ENCODE results near the gene GALNT17.
A peak's percentile ranks its signal among the peaks of the same experiment; 100 is the strongest.

The GALNT17 gene

DNA sequence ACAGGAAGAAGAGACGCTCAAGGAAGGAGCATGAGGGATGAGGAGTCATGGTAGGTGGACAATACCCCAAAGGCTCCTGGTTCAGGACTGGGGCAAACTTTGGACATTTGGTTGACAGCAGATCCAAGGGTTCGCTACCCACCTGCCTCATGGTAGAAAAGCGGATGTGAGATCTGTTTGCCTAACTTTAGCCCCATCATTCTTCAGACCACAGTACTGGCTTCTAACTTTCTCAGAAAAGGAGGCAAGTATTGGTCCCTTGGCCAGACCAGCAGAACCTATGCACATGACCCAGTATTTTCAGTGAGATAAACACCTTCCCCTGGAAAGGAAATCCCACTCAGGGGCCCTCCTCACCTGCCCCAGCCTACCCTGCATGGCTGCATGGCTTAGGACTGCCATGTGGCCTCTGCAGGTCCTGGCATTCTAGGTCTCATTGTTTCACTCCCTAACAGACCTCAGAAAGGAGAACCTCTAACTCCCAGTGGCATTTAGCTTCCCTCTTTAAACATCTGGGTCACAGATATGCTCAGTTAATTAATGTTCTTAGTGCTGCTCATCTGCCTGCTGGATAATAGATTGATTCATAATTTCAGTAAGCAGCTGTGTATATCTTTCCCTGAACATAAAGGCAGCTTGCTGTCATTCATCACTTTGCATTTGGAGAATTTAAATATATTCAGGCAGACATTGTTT lies 574.1 kb downstream of the GALNT17 start:
- no peak for DNase-seq
- Histone ChIP-seq H3K9me2 (replicated peaks; ENCODE audit: insufficient read depth, low read length) (no peaks in the 10 kb centered on the region), H3F3A (ENCODE audit: insufficient read depth, low read length) (peaks cover 12% of the 10 kb centered on the region), H3K79me2 (ENCODE audit: low read length) (no peaks in the 10 kb centered on the region), H3K9ac (ENCODE audit: low read length) (no peak overlapping the region), H3K27me3 (replicated peaks; ENCODE audit: insufficient read depth, low read length) (no peaks in the 10 kb centered on the region), H3K4me3 (ENCODE audit: low read length) (no peak overlapping the region), H3K4me2 (ENCODE audit: low read depth, low read length) (peak overlapping the region; percentile 4; the same call in 1 of the 2 replicates), H3K9me3 (replicated peaks; ENCODE audit: insufficient read depth, low read length) (no peaks in the 10 kb centered on the region), H3K4me1 (ENCODE audit: low read length) (peaks cover 24% of the 10 kb centered on the region), H3K36me3 (replicated peaks; ENCODE audit: insufficient read depth, low read length) (no peaks in the 10 kb centered on the region), H3K27ac (ENCODE audit: low read length) (peak overlapping the region; percentile 81), H2AFZ (ENCODE audit: low read length) (no peak overlapping the region), H4K20me1 (ENCODE audit: insufficient read depth, low read length) (no peaks in the 10 kb centered on the region)
- TF ChIP-seq EZH2phosphoT487 (IDR thresholded peaks at IDR 0.05; ENCODE audit: low read length) (no peak), EZH2 (optimal IDR thresholded peaks at IDR 0.05; ENCODE audit: low read depth, low read length) (no peak), CTCF (IDR thresholded peaks at IDR 0.05; ENCODE audit: low read length) (no peak)

DNA sequence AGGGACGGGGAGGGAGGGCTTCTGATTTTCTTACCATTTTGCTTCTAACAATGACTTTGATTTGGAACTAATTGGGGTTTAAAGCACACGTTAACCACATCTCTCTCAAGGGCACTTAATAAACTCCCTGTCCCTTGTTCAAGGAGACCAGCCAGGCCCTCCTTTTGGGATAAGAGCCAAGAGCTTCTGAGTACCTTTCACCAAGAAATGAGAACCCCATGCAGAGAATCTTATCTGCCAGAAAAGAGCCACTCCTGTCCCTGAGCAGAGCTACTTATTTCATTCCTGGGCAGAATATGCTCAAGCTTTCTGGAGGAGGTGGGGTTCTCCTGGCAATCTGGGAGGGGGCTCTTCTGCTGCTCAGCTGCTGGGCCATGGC lies 574.6 kb downstream of the GALNT17 start:
- Histone ChIP-seq H2AFZ (ENCODE audit: low read length) (no peak overlapping the region), H3K9me2 (replicated peaks; ENCODE audit: insufficient read depth, low read length) (no peaks in the 10 kb centered on the region), H3K36me3 (replicated peaks; ENCODE audit: insufficient read depth, low read length) (no peaks in the 10 kb centered on the region), H3K4me3 (ENCODE audit: low read length) (no peak overlapping the region), H3K9me3 (replicated peaks; ENCODE audit: insufficient read depth, low read length) (no peaks in the 10 kb centered on the region), H3K4me1 (ENCODE audit: low read length) (peaks cover 24% of the 10 kb centered on the region), H3K4me2 (ENCODE audit: low read depth, low read length) (no peak overlapping the region), H4K20me1 (ENCODE audit: insufficient read depth, low read length) (no peaks in the 10 kb centered on the region), H3K27ac (ENCODE audit: low read length) (peak overlapping the region; percentile 81; the same call in 1 of the 2 replicates), H3K9ac (ENCODE audit: low read length) (no peak overlapping the region), H3K79me2 (ENCODE audit: low read length) (no peaks in the 10 kb centered on the region), H3F3A (ENCODE audit: insufficient read depth, low read length) (peaks cover 12% of the 10 kb centered on the region), H3K27me3 (replicated peaks; ENCODE audit: insufficient read depth, low read length) (no peaks in the 10 kb centered on the region)
- no peak for DNase-seq
- TF ChIP-seq EZH2 (optimal IDR thresholded peaks at IDR 0.05; ENCODE audit: low read depth, low read length) (no peak), EZH2phosphoT487 (IDR thresholded peaks at IDR 0.05; ENCODE audit: low read length) (no peak), CTCF (IDR thresholded peaks at IDR 0.05; ENCODE audit: low read length) (no peak)

DNA sequence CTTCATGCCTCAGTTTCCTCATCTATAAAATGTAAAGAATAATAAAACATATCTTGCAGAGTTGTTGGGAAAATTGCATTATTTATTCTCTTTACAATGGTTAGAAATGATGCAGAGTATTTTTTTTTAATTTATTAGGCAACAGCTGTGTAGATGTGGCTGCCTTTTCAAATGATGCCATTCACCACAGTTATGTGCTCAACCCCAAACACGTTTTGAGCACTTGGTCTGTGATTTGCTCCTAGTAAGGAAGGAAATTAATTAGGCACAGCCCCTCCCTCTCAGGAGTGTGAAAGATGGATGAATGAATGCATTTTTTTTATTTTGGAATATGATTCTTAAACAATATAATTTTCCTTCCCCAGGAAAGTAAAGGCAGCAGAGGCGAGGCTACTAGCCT lies 575.1 kb downstream of the GALNT17 start:
- DNase-seq, result no peak
- H4K20me1 ChIP-seq (ENCODE audit: insufficient read depth, low read length), result no peaks in the 10 kb centered on the region
- H3K9ac ChIP-seq (ENCODE audit: low read length), result no peak overlapping the region
- H3F3A ChIP-seq (ENCODE audit: insufficient read depth, low read length), result peaks cover 12% of the 10 kb centered on the region
- no peaks in the 10 kb centered on the region for H3K9me2 ChIP-seq (replicated peaks; ENCODE audit: insufficient read depth, low read length)
- no peaks in the 10 kb centered on the region for H3K79me2 ChIP-seq (ENCODE audit: low read length)
- no peaks in the 10 kb centered on the region for H3K27me3 ChIP-seq (replicated peaks; ENCODE audit: insufficient read depth, low read length)
- no peak overlapping the region; the same call in 1 of the 2 replicates for H3K27ac ChIP-seq (ENCODE audit: low read length)
- H3K36me3 ChIP-seq (replicated peaks; ENCODE audit: insufficient read depth, low read length), result no peaks in the 10 kb centered on the region
- H3K4me3 ChIP-seq (ENCODE audit: low read length), result no peak overlapping the region
- no peaks in the 10 kb centered on the region for H3K9me3 ChIP-seq (replicated peaks; ENCODE audit: insufficient read depth, low read length)
- peaks cover 24% of the 10 kb centered on the region for H3K4me1 ChIP-seq (ENCODE audit: low read length)
- TF ChIP-seq CTCF (IDR thresholded peaks at IDR 0.05; ENCODE audit: low read length), result no peak
- TF ChIP-seq EZH2 (optimal IDR thresholded peaks at IDR 0.05; ENCODE audit: low read depth, low read length), result no peak
- TF ChIP-seq EZH2phosphoT487 (IDR thresholded peaks at IDR 0.05; ENCODE audit: low read length), result no peak
- no peak overlapping the region for H3K4me2 ChIP-seq (ENCODE audit: low read depth, low read length)
- no peak overlapping the region for H2AFZ ChIP-seq (ENCODE audit: low read length)
